GM19372 (cell line): ENCODE data around the gene TXLNB.

Experiments
- ATAC-seq: cut with Tn5 transposase; IDR thresholded peaks from one replicate; pipeline ENCODE4 v1.9.1; 2021; ENCODE audit warnings: mild to moderate bottlenecking, low read depth, moderate library complexity; ENCODE audit not compliant: unreplicated experiment

TXLNB gene

DNA sequence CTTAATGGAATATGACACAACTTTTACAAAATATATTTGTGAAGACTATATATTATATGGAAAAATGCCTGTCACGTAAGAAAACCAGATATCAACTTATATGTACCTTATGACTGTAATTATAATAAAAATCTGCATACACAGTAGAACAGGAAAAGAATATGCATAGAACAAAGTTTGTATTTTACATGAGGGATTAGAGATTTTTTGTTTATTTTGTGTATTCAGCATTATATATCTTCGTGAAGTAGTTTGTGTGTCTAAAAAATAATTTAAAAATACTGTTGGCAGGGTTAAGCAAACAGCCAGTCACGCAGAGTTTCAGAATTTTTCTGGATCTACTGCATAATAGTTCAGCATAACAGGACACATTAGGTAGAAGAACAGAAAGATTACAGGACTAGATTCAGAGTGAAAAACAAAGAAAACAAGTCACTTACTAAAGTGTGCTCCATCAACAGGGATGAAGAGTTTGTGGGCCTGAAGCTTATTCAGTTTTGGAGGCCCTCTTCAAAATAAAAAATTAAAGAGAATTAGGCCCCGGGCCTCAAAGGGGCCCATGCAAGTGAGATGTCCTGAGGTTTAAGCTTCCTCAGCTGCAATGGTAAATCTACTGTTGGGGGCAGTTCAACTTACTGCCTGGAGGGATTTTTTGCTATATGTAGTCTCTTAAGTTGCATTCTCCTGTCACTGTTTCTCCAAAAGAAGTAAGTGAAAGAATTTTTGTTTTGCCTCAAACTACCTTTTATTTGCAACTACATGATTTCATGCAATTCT lies 16.3 kb downstream of the TXLNB start:
- ATAC-seq = no peak

DNA sequence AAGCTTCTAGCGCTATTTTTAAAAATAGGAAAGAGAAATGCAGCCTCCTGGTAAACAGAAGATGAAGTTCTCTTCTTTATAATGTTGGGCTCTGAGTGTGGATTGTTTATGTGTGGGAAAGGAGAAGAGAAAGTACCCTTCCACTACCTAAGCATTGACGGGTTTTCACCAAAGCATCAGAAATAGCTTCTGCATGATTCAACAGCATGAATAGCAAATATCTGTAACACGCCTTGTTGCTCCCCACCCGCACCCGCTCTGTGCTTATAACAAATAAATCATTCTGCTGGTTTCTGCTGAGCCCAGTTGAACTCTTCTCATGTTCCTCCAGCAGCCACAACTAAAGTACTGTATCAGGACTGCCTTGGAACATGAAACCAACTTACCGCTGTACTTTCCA lies 20.7 kb downstream of the TXLNB start:
- ATAC-seq = peak; percentile 73

DNA sequence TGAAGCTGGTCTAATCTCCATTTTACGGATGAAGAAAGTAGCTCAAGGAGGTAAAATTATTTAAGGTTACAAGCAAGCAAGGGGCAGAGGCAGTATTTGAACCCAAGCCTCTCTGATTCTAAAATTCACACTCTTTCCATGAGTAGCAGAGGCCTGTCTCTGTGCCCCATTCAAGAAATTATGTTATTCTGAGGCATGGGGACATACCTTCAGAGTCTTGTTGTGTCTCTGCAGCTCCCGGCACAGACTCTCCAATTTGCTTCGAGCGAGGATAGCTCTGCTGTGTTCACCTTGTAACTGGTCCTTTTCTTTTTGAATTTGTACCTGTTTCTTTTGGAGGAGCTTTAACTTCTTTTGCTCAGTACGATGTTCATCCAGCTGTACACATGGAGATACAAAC lies 21.5 kb downstream of the TXLNB start:
- ATAC-seq = no peak

DNA sequence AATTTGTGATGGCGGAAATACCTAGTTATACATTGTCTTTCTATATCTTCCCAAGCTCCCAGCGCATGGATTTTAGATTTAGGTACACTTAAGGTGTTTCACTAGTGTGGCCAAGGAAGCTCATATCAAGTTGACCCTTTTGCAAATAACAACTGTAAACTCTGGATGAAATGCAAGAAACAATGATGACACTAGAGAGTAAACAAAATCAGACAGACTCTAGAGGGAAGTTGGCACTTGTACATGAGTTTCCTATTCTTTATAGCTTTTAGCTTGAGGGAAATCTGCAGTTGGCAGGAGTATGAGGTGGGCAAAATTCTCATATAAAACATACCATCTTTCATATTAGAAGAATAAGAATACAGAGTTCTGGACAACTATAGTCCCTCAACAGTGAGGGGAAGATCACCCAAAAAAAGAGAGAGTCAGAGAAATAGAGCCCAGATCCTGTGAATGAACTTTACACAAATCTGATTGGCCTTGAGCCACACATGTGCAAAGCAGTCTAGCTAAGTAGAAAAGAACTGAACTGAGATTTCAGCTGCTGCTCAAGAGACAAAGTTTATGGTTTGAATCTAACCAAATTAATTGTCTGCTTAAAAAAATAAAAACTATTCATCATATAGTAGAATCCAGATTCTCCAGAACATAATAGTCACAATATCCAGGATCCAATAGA lies 26.1 kb downstream of the TXLNB start:
- no peak for ATAC-seq

DNA sequence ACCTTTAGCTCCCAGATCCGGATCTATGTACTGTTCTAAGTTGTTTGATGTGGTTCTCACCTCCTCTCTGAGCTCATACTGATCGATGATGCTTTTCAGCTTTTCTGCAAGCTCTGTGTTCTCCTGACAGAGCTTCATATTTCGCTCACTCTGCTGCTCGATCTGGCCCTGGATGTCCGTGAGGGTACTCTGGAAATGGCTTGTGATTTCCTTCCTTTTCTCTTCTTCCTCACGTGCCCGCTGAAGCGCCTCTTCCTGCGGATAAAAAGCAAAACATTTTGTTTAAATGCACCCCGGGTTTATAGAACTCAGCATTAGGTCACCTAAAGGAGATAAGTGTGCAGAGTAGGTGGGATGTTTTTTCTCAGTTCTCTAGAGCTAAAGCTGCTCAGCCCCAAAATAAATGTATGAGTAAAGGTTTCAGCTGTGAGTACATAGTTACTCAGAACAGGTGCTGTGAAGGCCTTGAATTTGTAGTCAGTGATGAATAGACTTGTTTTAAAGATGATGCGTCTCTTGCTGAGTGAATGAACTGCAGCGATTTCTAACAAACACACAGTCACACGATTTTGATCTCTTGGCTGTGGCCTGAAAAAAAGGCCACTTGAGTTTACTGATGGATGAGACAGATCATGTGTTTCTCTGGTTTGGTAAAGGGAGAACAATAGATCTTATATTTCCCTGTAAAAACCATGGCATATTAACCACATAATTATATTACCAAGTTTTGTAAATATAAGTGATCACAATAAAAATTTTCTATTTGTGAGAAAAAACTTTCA lies 29.1 kb downstream of the TXLNB start:
- ATAC-seq = peak; percentile 91

DNA sequence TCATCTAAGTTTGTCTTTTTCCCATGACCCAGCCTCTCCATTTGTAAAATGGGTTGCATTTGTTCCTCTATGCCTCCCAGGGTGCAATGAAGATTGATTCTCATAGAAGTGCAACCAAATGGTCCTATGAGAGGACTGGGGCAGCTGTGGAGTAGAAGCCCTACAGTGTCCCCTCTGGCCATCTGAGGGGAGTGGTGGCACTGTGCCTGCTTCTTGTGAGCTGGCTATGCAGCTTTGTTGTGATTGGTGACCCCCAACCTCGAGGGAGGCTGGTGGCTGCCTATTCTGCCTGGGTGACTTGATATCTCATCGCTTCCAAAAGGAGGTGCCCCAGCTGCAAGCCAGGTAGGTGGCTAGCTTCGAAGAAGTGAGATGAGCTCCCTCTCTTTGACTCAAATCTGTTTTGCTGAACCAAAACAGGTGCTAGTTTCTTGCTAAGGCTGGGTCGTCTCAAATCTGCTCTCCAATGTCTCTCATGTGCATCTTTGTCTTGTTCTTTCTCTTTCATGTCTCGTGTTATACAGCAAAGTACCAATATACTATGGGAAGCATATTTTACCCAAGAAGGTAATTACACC lies 33.9 kb downstream of the TXLNB start:
- no peak for ATAC-seq

DNA sequence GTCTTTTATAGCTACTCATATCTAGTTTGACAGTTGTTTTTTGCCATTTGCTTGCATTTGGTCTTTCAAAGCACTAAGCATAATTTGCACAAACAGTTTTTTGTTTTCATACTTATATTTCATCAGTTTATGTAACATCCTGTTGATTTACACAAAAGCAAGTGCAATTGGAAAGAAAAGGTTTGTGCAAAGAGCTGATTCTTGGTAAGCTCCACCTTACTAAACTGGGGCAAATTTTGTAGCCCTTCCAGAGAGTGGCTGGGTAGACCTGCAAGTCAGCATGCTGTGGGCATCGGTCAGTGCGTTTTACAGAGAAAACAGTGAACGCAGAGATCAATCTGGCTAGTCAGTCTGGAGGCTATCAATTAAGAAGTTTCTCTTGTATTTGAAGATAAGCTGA lies 34.5 kb downstream of the TXLNB start:
- no peak for ATAC-seq

DNA sequence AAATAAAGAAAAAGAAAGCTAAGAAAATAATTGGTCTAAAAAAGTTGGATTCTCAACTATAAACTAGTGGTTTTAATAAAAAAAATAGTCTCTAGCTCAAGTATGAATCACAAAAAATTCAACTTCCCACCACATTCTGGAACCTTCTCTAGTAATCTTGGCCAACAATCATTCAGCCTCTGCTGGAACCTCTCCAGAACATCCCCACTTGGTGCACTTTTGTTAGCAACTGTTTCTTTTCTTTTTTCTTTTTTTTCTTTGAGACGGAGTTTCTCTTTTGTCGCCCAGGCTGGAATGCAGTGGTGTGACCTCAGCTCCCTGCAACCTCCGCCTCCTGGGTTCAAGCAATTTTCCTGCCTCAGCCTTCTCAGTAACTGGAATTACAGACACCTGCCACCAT lies 35.7 kb downstream of the TXLNB start:
- ATAC-seq = no peak

DNA sequence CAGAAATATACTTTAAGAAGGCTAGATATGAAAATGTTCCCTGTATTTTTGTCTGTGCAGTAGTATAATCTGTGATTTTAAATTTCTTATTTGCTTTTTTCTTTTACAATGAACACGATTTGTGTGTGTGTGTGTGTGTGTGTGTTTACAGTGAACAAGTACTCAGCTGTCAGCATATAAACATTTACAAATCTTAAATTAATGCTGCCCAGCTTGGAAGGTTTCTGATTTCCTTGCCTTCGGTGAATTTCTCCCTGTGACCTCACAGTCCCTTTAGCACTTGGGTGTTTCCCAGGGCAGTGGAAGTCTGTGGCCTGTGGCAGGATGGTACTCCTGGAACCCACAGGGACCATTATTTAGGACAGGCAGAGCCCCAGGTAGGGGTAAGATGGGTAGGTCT lies 37.6 kb downstream of the TXLNB start:
- ATAC-seq = no peak

DNA sequence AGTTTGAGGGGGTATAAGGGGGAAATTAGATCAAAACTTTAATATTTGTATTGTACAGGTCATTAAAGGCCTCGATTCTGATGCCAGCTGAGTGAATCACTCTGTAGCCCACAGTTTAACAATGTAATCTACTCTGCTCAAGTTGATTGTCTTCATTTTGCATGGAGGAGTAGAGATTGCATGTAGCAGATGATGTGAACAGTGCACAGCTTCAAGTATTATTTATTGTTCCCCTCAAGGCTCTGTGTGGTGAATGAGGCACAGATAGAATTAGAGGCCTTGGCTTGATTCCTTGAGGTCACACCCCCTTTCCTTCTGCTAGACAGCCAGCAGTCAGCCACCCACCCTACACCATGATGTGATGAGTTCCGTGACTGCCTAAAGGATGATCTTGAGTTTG lies 38.1 kb downstream of the TXLNB start:
- no peak for ATAC-seq

DNA sequence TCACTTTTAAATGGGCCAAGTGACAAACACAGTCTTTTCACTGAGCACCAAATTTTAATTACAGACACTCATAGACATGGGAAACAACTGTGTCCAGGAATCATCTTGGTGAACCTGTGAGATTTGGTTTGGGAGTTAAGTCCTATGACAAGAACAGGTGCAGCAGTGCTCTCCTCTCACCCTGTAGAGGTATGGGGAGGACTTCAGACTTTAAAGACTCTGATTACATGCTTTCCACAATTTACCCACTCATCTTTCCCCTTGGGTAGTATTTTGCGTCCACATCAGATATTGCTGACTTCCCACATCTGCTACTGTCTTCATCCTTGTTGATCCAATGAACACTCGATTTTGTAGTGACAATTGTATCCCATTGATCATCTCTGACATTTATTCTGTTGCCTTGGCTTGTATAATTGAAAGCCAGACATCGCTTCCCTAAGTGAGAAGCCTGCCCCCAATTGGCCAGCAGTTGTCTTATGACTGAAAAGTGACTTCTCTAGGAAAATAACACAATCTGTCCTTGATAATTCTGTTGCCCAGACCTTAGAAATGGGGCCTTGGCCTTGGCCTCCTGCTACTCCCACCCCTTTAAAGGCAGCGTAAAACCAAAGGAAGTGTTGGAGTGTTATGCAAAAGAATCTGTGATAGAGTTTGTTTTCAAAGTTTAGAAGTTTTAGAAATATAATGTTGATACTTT lies 40.0 kb downstream of the TXLNB start:
- ATAC-seq = no peak

DNA sequence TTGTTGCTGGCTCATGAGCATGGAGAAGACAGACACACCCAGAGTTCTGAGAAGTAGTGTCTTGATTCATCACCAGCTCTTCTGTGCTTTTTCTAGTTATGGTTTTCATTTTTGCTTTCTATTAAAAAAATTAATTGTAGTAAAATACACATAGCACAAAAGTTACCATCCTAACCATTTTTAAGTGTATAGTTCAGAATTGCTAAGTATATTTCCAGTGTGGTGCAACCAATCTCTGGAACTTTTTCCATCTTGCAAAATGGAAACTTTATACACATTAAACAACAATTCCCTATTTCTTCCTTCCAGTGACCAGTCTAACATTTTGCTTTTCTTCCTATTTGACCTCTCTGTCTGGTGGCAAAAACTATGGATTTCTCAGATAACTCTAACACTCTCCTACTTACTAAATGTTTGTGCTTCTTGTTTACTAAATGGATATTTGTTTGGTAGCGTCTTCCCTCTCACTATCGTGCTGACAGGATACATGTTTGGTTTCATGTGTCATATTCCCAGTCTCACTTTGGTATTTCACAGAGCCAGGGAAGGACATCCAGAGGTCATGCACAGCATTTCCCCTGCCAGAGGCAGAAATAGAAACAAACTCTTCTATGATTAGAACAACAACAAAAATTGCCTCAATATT lies 40.6 kb downstream of the TXLNB start:
- ATAC-seq = no peak

DNA sequence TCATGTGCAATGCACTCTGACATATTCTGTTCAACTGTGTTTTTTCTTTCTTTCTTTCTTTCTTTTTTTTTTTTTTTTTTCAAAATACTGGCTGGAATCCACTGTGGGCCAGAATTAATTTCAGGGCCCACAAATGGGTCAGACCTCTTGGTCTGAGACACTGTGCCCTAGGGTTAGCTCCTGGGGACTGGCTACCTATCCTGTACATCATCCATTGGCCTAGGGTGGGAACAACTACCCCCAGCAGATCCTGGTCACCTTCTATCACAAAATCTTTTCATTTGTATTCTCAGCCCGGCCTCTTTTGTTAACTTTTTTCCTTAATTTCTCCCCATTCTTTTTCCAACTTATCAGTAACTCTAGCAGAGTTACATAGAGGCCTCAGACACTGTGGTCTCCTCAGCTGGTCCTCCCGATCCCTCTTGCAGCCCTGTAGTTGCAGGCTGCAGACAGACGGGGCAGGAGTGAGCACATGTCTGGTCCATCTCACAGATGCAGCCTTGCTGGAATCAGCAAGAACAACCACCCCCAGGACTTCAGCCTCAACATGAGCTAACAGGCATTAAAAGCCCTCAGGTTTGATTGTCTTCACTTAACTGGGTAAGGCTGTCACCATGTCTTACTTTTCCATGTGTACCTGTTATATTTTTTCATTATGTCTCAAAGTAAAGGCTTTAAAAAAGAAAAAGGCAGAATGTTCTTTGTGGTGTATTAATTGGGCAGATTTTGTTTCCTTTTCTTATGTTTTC lies 41.3 kb downstream of the TXLNB start:
- peak; percentile 95 for ATAC-seq

DNA sequence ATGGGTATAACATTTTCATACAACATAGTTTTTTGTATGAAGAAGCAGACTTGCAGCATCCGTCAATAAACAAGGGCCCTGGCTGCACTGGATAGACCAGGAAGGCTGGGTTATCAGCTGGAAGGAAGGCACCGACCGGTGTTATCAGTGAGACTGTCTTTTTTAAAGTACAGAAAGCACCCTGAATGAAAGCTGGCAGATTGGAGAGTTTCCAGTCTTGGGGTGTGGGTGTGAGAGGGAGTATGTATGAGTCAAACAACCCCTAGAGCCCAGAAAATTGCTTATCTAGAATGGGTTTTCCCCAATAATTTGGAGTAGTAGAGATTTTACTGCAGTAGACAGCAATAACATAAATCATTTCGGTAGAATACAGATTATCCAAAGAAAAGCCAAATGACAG lies 42.4 kb downstream of the TXLNB start:
- ATAC-seq = no peak

DNA sequence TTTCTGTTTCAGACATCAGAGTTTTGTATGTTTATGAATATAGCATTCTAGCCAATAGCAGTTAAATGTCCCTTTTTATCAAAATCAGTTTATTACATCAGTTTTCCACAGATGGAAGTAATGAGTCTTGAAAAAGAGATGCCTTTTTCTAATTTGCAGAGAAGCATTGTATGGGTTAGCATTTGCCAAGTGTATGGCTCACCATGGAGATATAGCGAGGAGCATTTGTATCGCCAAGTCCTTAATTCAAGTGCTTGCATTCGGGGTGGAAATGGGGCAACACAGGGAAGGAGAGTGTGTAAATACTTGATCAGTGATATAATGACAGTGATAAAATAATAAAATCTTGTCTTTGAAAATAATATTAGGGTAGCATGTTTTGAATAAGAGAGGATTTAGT lies 42.9 kb downstream of the TXLNB start:
- ATAC-seq = no peak

DNA sequence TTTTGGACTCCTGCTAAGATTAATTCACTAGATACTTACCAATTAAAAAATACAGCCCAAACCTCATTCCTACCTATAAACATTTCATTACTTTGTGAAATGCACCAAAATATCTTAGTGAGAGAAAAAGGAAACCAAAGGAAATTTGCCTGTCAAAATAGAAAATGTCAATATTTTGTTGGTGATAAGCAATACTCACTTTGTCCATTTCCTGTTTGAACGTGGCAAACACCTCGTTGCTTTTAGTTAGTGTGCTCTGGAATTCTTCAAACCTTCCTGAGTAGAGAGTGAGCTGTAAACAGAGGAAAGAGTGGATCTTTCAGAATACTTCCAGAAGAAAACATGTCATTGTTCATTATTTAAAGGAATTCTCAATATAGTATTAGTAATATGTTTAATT lies 44.2 kb downstream of the TXLNB start:
- no peak for ATAC-seq

DNA sequence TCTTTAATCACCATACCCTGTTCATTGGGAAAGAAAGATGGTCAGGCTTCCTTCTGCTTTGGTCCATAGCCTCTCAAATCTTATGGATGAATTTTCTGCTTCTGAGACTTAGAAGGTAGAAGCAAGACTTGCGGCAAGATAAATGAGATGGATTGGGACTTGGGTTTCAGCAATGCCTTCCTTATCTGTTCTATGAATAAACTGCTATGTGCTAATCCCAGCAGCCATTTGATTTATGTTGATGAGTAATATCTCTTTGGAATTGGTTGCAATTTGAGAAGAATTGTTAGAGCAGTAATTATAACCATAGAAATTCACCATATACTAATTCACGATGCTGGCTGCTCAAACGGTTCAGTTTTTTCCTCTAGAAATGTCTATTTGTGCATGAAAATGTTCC lies 48.3 kb downstream of the TXLNB start:
- no peak for ATAC-seq

DNA sequence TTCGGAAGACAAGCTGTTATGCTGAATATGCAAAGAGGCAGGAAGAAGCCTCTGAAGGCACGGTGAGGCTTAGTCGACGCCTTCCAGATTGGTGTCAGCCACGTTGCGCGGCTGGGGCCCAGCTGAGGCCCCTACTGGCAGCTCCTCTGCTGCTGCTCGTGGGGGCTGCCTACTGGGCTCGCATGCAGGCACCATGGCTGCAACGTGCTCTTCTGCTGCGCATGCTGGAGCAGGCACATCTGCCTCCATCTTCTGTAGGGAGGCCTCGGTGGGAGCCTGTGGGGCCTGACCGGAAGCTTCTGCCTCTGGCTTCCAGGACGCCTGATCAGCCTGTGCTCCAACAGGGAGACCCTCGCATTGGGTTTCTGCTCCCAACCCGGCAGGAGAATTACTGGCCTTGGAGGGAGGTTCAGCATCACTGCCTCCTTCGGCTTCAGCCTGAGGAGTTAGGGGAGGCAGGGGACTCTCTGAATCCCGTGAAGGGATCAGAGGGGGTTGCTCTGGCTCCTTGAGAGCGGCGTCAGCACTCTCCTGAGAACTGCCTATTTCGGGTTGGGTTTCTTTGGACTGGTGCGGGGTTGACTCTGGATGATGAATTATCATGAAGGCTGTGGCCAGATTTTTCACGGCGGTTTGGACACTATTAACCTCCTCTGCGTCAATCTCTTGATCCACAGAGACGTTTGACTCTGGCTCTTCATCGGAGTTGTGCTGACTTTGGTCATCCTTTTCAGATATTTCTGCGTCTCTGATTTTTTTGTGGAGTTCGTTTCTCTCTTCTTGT lies 49.1 kb downstream of the TXLNB start:
- no peak for ATAC-seq
